Cardiac fibroblast (primary cell): ENCODE measurements around the gene AIG1.
A peak's percentile ranks its signal among the peaks of the same experiment; 100 is the strongest.

Experiments used
- DNase-seq, 2 donors: peaks; one replicate each; pipeline versions ENCODE4 v3.0.0 to v3.0.0-alpha.2; 2010; ENCODE audit warnings: low read depth in 2 of 2
- H3K4me3 ChIP-seq, 2 donors: replicated peaks in 1 of 2; 1 replicate in 1 of 2; 2 replicates in 1 of 2; pipeline ENCODE4 v1.5.1; 2011; ENCODE audit warnings: low read depth in 2 of 2, low read length in 2 of 2, mild to moderate bottlenecking in 2 of 2, moderate library complexity in 1 of 2
- CTCF ChIP-seq: IDR thresholded peaks from one replicate; pipeline ENCODE4 v1.5.1; 2011; ENCODE audit warnings: low read depth, mild to moderate bottlenecking, low read length, inconsistent platforms

Gene AIG1

DNA sequence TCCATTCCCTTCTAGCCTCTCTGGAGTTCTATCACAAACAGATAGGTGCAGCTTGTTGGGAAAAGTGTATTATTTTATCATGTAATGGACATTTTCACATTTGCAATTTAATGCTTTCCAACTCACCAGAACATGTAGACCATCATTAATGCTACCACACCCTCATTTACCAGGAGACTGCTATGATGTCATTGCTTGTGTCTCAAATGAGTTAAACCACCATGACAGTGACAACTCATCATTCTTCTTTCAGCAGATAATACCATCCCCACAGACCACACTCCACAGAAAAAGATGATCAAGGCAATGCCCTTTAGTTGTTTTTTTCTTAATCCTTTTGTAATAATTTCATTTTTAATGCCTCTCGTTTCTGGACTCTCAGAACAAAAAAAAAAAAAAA is 168.7 kb downstream of the AIG1 start:
- no peak for DNase-seq
- TF ChIP-seq CTCF: no peak
- H3K4me3 ChIP-seq: no peak overlapping the region

- DNase-seq: peak; percentile 31 to 48
- H3K4me3 ChIP-seq: no peak overlapping the region
- TF ChIP-seq CTCF: peak; percentile 60
Measured at GRCh38 chr6:143232849-143233248, 172.2 kb downstream of the AIG1 start.

- H3K4me3 ChIP-seq: no peak overlapping the region
- DNase-seq: no peak
- no peak for TF ChIP-seq CTCF
Measured at GRCh38 chr6:143233554-143234285, 173.0 kb downstream of the AIG1 start.

DNA sequence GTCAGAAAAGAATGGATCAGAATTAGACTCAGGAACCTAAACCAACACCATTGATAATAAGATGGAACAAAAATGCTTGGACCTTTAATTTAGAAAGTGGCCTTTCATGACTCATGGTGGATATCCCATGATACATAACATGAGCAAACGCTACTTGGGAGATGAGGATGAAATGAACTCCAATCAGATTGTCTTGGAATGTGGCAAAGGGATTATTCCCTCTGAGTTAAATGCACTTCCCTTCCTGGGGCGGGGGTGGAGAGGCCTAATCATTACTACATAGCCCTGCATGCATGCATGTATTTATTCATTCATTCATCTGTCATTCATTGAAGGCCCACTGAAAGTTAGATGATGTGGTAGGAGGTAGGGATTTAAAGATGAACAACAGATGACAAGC is 174.0 kb downstream of the AIG1 start:
- no peak overlapping the region for H3K4me3 ChIP-seq
- peak in 1 of 2 donors; percentile 15 for DNase-seq
- TF ChIP-seq CTCF: no peak

- H3K4me3 ChIP-seq: no peak overlapping the region
- peak in 1 of 2 donors; percentile 8 for DNase-seq
- TF ChIP-seq CTCF: no peak
Measured at GRCh38 chr6:143236151-143236798, 175.6 kb downstream of the AIG1 start.

- no peak for TF ChIP-seq CTCF
- no peak for DNase-seq
- no peak overlapping the region for H3K4me3 ChIP-seq
Measured at GRCh38 chr6:143238306-143238705, 177.6 kb downstream of the AIG1 start.
